Fibroblast of skin of scalp (primary cell): ENCODE results near the gene APBA3.

Experiments
- DNase-seq: peaks from one replicate; pipeline ENCODE4 v3.0.0-alpha.2; 2013

Gene APBA3

DNA sequence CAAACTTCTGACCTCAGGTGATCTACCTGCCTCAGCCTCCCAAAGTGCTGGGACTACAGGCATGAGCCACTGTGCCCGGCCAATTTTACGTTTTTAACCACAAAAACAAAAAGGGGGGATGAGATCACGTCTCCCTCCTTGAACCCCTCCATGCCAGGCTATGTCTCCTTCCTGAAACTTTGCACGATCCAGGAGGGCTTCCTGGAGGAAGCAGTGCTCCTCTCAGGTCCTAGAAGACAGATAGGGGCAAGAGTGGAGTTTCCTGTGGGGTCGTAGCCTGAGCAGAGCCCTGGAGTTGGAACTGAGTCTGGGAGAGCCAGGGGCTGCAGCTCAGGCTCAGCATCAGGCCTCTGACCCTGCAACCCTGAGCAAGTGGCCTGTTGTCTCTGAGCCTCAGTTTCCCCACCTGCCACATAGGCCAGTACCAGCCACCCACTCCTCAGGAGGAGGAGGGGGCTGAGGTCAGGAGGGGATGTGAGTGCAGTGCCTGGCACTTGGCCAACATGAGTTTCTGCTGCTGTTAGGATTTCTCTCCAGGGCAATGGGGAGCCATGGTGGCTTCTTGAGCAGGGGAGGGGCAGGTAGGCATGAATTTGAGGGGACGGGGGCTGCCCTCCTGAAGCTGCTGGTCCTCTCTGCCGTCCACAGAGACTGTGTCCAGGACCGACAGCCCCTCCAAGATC is 16.0 kb downstream of the APBA3 start:
- DNase-seq = no peak

DNA sequence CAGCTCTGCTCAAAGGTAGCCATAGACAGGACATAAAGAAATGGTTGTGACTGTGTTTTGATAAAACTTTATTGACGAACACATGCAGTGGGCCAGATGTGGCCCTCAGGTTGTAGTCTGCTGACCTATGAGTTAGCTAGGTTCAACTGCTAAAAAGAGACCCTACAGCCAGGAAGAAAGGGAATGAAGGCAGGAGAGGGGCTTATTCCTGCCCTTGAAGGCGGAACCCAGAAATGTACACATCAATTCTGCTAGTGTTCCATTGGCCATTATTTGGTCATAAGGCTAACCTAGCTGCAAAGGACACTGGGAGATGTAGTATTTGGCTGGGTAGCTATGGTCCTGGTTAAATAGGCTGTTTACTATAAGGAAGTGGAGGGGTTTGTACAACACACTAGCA is 18.0 kb downstream of the APBA3 start:
- no peak for DNase-seq

DNA sequence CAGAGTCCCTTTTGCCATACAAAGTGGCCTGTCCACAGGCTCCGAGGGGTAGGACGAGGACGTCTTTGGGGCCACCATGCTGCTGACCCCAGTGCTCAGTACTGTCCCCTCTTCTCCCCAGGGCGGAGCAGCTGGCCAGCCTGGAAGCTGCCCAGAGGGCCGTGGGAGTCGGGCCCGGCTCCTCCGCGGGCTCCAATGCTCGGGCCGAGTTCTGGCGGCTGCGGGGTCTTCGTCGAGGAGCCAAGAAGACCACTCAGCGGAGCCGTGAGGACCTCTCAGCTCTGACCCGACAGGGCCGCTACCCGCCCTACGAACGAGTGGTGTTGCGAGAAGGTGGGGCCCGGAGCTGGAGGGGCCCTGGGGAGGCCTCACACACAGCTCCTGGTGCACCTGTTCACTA is 21.1 kb downstream of the APBA3 start:
- DNase-seq = no peak

DNA sequence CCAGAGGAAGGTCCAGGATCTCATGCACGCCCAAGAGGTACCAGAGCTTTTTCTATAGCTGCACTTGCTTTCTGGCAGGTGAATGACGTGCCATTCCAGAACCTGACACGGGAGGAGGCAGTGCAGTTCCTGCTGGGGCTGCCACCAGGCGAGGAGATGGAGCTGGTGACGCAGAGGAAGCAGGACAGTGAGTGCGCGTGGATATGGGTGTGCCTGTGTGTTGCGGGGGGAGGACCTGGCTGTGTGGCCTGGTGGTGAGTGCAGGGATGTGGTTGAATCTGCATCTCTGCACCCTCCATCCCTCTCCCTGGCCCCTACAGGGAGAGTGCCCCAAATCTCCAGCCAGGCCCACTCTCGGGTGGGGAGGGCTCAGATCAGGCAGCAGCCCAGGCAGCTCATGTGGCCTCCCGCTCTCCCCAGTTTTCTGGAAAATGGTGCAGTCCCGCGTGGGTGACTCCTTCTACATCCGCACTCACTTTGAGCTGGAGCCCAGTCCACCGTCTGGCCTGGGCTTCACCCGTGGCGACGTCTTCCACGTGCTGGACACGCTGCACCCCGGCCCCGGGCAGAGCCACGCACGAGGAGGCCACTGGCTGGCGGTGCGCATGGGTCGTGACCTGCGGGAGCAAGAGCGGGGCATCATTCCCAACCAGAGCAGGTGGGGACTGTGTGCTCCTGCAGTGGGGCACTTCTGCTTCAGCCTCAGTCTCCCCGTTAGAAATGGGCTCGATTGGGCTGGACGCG is 22.8 kb downstream of the APBA3 start:
- DNase-seq = no peak

DNA sequence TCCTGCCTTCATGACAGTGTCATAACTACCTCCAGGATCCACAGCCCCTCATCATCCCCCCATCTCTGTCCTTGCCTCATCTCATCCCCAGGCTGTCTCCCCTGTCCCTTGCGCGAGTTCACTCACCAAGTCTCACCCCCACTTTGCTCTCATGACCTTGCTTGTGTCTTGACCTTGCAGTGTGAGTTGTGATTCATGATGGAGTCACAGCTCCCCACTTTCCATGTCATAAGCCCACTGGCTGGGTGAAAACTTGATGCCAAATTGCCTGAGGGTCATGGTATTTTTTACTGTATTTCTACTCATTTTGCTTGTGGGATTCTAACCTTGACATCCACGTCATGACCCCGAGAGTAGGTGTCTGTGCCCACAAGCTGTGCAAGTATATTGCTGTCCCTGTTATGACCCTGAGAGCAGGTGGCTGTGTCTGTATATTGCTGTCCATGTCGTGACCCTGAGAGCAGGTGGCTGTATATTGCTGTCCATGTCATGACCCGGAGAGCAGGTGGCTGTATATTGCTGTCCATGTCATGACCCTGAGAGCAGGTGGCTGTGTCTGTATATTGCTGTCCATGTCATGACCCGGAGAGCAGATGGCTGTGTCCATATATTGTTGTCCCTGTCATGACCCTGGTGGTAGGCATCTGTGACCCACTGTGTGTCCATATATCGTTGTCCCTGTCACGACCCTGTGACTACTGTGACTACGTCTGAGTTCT is 23.8 kb downstream of the APBA3 start:
- no peak for DNase-seq

DNA sequence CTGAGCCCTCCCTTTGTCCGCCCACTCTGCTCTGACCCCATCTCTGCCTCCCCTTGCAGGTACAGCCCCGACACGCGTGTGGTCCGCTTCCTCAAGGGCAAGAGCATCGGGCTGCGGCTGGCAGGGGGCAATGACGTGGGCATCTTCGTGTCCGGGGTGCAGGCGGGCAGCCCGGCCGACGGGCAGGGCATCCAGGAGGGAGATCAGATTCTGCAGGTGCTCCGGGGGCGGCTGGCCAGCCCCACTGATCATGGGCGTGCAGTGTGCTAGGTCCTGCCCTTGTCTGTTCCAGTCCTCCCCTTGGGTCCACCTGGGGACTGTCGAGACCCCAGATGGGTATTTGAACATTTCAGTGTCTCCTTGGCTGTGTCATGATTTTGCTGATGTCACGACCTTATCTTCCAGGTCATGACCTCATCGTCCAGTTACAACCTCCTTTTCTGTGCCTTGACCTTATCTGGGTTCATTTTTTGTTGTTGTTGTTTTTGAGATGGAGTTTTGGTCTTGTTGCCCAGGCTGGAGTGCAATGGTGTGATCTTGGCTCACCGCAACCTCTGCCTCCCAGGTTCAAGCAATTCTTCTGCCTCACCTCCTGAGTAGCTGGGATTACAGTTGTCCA is 25.3 kb downstream of the APBA3 start:
- no peak for DNase-seq

DNA sequence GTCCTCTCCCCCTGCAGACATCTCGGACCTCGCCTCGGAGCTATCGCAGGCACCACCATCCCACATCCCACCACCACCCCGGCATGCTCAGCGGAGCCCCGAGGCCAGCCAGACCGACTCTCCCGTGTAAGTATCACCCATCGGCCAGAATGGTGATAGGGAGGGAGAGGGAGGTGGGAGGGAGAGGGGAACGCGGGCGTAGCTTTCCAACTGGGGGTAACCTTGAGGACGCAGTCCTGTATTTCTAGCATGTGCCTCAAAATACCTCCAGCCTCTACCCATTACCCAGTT is 27.2 kb downstream of the APBA3 start:
- DNase-seq = no peak

DNA sequence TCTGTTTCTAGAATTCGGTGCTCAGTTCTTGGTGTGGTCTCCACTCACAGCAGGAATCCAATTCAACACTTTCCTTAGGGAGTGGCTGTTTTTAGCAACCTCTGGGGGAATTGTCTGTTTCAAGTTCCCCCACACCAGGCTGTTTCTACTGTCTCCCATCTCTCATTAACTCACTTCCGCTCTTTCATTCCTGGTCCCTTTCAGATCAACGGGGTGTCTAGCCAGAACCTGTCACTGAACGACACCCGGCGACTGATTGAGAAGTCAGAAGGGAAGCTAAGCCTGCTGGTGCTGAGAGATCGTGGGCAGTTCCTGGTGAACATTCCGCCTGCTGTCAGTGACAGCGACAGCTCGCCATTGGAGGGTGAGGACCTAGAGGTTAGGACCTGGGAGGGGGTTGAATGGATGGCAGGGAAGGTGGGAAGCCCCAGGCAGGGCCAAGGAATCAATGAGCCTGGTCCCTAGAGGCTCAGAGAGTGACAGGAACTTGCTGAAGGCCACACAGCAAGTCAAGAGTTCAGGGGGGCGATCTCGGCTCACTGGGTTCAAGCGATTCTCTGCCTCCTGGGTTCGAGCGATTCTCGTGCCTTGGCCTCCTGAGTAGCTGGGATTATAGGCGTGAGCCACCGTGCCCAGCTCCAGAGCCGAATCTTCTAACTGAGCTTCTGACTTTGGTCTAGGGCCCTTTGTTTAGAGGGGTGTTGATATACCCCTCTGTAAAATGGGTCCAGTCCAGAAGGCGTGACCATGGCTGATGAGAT is 27.8 kb downstream of the APBA3 start:
- no peak for DNase-seq

DNA sequence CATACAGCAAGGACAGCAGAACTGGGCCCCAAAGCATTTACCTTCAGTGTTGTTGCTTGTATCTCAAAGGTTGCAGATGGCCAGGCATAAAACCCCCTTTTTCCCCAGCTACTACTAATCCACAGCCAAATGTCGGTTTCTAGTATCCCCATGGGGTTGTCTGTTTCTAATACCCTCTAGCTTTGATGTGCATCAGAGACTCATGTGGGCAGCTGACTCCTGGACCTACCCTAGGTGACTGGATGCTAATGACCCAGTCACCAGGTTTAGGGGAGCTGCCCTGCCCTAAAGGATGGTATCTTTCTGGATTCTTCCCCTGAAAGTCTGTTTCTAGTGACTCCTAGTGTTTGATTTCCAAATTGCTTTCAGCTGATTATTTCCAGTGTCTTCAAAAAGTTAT is 29.4 kb downstream of the APBA3 start:
- no peak for DNase-seq

DNA sequence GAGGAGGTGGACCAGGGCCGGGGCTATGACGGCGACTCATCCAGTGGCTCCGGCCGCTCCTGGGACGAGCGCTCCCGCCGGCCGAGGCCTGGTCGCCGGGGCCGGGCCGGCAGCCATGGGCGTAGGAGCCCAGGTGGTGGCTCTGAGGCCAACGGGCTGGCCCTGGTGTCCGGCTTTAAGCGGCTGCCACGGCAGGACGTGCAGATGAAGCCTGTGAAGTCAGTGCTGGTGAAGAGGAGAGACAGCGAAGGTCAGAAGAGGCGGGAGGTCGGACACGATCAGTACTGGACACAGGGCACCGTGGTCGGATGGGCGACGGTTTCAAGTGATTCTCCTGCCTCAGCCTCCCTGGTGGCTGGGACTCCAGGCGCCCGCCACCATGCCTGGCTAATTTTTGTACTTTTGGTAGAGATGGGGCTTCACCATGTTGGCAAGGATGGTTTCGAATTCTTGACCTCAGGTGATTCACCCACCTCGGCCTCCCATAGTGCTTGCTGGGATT is 31.0 kb downstream of the APBA3 start:
- no peak for DNase-seq

DNA sequence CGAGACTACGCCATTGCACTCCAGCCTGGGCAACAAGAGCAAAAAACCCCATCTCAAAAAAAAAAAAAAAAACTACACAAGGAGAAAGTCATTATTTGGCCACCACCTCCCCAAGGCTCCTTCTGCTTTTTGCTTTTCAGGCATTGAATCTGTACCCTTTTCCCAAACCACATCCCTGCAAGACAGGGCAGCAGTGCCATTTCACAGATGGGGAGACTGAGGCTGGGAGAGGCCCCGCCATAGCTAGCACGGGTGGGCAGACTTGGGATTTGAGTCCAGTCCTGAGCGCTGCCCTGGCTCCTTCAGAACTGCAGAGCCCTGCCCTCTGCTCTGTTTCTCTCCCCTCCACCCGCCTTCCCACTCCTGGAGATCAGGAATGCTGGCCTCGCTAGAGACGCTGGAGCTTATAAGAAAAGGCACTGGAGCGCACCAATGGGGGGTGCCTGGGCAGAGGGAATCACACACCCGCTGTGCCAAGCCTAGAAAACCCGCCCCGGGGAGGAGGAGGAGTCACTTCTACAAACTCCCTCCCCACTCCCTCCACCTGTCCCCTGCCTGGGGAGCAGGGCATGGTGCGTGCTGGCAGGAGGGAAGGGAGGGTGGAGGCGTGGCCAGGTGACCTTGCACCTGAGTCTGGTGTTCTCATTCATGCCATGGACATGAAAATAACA is 35.7 kb downstream of the APBA3 start:
- peak; percentile 15 for DNase-seq

DNA sequence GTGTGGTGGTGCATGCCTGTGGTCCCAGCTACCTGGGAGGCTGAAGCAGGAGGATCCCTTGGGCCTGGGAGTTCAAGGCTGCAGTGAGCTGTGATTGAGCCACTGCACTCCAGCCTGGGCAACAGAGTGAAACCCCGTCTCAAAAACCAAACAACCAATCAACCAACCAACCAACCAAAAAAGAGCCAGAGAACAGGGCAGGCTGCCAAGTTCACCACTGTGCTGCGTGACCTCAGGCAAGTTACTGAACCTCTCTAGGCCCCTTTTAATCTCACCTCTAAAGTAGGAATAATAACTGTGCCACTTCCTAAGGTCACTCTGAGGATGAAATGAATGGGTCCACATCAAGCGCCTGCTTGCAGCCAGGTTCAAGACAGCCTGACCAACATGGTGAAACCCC is 36.4 kb downstream of the APBA3 start:
- DNase-seq = no peak

DNA sequence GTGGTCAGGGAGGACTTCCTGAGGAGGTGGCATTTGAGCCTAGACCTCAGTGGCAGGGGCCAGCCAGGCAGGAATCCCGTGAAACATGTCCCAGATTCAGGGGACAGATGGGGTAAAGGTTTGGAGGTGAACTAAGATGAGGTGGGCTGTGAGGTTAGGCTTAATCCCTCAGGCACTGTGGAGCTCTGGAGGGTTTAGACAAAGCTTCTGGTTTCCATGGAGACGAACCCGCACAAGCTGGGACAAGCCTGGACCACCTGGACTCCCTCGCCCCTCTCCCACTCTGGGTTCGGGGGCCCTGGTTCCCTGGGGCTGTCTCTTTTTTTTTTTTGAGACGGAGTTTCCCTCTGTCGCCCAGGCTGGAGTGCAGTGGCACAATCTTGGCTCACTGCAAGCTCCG is 37.6 kb downstream of the APBA3 start:
- no peak for DNase-seq

DNA sequence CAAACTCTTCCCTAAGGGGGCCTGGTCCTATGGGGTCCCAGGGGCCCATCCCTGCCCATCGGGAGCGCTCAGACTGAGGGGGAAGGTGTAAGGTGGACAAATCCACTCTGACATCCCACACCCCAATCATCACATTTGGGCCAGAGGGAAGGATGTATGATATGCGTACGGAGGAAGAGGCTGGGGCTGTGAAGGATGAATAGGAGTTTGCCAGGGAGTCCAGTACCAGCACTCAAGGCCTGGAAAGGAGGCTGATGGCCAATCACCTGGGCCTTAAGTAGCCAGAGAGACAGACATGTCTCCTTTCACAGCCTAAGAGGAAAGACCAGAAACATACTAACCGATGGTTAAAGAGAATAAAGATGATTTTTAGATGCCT is 38.4 kb downstream of the APBA3 start:
- DNase-seq = no peak

DNA sequence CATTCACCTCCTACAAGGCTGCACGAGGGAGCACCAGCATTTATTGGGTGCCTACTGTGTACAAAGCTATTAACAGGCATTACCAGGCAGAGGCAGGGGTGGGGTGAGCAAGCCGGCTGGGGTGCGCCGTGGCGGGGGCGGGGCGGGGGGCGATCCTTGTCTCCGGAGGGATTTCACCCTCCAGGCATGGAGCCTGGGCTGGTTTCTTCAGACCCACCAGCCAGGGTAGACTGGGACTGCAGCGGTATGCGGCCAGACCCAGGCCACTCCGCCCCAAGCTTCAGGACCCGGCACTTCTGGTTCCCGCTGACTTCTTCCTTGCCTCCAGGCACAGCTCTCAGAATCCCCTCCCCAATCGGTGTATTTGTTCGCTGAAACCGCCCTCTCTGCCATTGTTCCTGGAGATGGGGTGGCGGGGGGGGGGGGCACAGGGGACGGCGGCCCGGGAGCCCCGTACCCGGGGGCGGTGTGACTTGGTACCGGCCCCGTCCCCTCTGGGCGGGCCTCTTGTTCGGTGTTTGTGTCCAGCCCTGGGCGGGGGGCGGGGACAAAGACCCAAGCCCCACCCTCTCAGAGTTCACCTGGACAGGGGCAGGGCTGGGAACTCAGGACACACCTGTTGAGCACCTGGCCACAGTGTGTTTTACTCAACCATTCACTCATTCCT is 38.9 kb downstream of the APBA3 start:
- DNase-seq = no peak

DNA sequence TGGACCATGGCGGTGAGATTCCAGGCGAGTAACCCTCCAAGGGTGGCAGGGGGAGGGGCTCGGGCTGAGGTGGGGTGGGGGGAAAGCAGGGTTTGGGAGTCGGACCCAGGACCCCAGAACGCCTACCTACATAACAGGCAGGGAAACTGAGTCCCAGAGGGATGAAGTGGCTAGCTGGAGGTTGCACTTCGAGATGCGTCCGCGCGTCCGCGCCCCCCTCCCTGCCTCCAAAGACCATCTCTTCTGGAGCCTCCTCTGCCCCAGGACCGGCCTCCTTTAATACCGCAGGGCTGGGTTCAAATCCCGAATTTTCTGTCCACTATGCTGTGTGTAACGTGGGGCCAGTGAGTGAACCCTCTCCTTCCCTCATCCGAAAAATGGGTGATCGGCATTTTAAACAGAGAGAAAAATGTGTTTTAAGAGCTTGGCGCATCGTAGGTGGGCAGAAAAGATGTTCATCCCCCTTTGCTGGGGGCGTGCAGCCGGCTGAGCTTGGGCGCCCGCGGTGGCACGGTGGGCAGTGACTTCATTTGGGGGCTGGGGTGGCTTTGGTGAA is 39.5 kb downstream of the APBA3 start:
- DNase-seq = no peak

DNA sequence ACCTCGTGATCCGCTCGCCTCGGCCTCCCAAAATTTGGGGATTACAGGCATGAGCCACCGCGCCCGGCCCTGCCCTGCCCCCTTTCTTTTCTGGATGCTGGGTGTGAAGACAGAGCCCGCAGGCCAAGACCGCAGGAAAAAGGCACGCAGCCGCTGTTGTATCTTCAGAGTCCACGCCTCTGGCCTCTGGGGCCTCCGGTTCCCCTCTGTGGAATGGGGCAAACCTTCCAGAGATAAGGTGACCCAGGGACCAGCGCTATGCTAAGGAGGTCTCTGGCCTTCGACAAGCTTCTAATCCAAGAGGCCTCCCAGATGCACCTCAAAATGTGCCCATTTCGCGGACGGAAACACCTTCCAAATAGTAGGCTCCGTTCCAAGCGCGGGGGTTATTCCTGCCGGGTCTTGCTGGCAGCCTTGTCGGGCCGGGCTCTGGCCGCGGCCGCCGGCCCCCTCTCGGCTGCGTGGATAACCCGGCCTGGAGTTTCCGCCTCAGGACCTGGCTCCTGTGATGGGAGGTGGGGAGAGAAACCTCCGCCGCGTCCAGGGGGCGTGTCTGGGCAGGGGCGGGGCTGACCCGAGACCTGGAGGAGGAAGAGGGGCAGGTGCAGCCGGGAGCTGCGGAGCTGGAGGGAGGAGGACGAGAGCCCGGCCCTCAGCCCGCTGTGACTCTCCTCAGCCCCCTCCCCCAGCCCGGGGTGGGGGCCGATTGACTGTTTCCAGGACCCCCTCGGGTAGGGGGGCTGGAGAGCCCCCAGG is 40.2 kb downstream of the APBA3 start:
- DNase-seq = peak; percentile 78

DNA sequence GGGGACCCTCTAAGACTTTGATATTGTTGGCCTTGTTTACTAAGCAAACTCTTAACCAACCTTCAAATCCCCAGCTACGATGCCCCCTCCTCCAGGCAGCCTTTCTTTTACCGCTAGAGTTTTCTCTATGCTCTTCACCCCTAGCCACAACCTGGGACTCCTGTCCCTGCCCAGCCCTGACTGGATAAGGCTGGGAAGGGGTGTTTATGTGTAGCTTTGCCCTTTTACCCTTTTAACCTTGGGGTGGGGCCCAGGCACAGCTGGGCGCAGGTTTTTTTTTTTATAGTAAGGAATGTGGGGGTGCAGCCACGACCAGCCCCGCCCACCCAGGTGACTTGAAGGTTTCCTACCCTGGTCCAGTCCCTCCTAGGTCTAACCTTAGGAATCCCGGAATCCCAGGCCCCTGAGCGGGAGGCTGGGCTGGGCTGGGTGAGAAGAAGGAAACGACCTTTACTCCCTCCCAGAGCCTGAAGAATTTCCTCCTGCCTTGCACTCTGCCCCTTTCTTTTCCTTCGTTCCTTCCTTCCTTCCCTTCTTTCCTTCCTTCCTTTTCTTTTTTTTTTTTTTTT is 41.1 kb downstream of the APBA3 start:
- DNase-seq = no peak

DNA sequence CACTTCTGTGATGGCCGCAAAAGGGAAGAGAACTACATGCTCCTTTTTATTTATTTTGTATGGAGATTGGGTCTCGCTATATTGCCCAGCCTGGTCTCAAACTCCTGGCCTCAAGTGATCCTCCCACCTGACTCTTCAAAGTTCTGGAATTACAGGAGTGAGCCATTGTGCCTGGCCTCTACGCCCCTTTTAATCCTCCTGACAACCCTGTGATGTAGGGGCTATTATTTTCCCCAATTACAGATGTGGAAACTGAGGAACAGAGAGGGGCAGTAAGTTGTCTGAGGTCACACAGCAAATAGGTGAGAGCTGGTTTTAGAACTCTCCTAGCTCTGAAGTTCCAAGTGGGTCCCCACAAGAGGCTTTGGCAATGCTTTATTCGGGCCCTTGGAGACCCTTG is 41.6 kb downstream of the APBA3 start:
- no peak for DNase-seq

DNA sequence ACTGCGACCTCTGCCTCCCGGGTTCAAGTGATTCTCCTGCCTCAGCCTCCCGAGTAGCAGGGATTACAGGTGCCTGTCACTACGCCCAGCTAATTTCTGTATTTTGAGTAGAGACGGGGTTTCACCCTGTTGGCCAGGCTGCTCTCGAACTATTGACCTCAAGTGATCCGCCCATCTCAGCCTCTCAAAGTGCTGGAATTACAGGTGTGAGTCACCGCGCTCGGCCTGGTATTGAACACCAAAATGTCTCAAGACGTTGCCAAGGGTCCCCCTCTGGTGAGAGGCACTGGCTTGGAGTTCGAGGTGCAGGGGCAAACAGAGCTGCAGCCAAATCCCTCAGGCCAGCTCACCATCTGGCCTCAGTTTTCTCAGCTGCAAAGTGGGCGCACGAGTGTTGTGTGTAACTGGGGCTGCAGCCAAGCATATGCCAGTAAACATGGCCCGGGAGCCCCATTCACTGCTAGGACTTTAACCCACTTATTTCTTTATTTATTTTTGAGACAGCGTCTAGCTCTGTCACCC is 45.3 kb downstream of the APBA3 start:
- DNase-seq = no peak
